NCI-H345 treated with DMSO at 0.1 percent for 48 hours (cell line): ENCODE measurements around the gene CYP27B1.

Experiments
- DNase-seq: peaks from one replicate; lab custom pipeline; 2025; ENCODE audit not compliant: unreplicated experiment; lab: John Stamatoyannopoulos, UW

Gene CYP27B1

GRCh38 chr12:57767305-57767698, 424 bp upstream of the CYP27B1 start:
- DNase-seq = no peak

DNA sequence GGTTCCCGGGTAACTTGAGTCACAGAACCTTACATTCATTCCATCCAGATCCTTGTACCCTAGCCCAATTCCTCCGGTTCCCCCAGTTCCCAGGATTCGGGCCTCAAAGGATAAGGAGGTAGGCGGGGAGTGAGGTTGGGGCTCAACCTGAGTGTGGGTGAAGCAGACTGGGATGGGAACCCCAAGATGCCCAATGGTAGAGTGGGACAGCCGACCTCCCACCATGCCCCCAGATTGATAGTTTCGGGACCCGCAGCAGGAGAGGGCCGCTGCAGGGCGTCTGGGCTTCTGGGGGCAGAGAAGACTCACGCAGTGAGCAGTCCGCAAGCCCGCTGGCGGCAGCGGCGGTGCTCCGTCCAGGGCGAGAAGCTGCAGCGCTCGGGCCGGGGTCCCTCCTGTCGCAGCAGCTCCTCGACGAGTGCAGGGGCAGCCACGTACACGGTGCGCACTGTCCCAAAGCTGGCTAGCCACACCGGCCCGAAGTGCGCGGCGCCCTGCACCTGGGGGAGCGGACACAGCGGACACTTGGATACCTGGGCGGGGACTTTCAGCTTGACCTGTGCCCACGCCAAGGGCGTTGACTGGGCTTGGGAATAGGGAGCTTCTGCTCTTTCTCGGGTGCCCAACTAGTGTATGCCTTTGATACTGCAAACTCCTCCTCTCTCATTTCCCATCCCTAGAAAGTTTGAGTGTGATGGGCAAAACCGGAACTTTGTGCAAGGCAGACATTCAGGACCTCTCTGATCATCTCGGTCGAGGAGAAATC, 997 bp downstream of the CYP27B1 start:
- no peak for DNase-seq

GRCh38 chr12:57765003-57765697, 1.7 kb downstream of the CYP27B1 start:
- no peak for DNase-seq

GRCh38 chr12:57764662-57765002, 2.2 kb downstream of the CYP27B1 start:
- no peak for DNase-seq

GRCh38 chr12:57763881-57764661, 2.8 kb downstream of the CYP27B1 start:
- DNase-seq = no peak

DNA sequence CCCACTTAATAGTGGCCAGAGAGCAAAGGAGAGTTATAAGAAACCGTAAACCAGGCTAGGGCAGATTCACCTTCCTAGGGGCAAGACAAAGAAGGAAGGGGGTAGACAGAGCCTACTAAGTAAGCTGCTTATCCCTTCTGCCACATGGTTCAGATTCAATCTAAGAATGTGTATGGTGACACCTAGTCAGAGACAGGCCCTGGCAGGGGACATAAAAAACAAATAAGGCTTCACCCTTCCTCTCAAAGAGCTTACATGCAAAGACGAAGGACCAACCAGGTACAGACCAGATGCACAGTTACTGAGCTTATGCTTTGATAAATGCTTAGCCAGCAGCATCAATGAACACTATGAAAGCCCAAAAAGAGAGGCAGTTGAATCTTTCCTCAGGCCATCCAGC, 4.4 kb downstream of the CYP27B1 start:
- DNase-seq = no peak

- DNase-seq = no peak
Observed at GRCh38 chr12:57761391-57761998, 5.4 kb downstream of the CYP27B1 start.

DNA sequence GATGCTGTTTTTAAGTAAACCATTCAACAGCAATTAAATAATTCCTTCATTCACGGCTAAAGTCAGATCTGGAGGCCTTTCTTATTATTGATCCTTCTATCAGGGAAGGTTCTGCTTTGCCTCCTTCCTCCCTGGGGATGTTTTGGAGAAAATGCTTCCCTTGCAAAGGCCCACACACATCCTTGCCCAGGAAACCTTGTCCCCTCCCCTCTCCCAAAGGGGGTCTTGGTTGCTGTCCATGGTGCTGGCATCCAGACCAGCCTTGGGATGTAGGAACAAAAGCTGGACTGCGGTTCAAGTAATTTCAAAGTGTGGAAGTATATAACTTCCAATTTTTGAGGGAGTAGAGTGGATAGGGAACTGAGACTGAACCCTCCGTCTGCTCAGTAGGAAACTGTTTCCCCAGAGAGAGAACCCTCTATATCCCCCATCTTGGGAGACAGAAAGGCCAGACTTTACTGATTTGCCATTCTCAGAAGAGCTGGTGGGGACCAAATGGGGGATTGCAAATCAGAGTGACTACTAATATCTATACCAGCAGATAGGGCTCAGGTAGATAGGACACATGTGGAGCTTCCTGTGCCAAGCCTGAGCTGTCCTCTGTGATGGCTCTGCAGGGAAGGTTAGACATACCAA, 6.4 kb downstream of the CYP27B1 start:
- DNase-seq = no peak

DNA sequence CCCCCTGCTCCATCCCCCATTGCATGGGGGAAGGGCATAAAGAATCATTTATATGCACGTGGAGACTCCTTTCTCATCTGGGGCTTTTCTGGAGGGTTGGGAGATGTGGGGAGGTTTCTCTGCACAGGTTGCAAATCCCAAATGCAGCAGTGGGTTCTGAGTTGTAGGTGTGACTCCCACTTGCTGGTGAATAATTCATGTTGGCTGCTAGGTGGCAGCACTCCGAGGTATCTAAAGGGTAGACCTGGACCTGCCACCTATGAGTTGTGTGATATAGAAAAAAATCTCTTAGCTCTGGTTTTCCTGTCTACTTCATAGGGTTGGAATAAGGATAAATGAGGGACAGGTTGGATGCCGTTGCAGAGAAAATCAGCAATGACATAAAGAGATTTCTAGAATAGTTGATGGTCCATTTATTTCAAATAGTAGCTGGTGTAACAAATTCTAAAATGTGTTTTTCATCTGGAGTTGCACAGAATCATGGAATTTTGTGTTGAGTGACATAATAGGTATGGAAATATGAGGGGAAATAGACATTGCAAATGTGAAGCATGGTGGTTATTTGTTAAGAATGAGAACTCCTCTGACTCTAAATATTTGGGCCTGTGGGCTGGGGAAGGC, 7.4 kb downstream of the CYP27B1 start:
- DNase-seq = no peak

GRCh38 chr12:57758552-57759359, 8.1 kb downstream of the CYP27B1 start:
- DNase-seq = no peak

- DNase-seq = no peak
Observed at GRCh38 chr12:57757771-57758170, 9.1 kb downstream of the CYP27B1 start.

GRCh38 chr12:57756406-57757341, 10.2 kb downstream of the CYP27B1 start:
- no peak for DNase-seq

GRCh38 chr12:57755454-57756372, 11.2 kb downstream of the CYP27B1 start:
- no peak for DNase-seq

GRCh38 chr12:57755194-57755453, 11.8 kb downstream of the CYP27B1 start:
- no peak for DNase-seq

DNA sequence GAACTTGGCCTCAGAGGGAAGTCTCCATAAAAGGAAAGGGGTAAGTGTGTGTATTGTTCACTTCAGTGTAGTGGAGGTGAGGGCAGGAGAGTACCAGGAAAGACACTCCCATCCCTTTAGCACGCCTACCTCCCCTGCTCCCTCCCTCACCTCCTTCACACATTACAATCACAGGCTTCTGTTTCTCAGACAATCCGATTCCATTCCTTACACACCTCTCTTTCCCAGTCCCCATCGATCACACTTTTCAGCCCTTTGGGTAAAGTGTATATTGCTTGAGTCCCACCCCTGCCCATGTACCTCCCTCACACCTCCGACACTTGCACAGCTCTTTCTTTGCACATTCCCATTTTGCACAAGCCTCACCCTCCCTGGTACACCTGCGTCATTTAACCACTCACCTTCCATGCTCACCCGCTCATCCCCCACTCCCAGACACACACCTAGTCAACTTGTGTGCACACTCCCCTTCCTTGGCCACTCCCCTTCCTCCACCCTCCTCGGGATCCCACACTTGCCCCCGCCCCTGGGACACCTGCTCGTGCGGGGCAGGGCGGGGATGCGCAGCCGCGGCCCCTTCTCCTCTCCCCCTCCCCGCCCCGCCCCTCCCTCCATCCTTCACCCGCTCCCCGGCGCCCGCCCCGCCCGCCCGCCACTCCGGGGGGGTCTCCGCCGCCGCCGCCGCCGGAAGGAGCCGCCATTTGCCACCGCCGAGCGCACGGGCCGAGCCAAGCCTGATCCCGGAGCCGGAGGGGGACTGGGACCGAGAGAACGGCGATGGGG, 12.3 kb downstream of the CYP27B1 start, which contains the start of gene MARCHF9:
TSS of gene MARCHF9 (plus strand) at position 693 of the 783 bp plus-strand sequence. CDS start 426 bp downstream, outside the sequence.
- DNase-seq = peak; percentile 70

GRCh38 chr12:57753756-57754337, 13.0 kb downstream of the CYP27B1 start:
- DNase-seq = no peak

DNA sequence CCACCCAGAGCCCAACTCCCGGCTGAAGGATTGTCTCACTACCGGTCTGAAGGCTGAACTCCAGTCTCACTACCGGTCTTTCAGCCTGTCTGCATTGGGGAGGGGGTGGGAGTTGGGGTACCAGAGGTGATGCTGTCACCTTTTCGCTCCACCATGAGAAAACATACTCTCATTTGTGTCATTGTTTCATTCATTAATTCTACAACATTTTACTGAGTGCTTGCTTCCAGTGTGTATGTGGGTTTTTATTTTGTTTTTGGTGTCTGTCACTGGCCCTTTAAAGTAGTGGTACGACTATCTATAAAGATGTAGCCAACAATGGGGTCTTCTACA, 14.2 kb downstream of the CYP27B1 start:
- no peak for DNase-seq
